Mesothelial cell of epicardium (in vitro differentiated cells): Measurements from ENCODE around the gene TMEM151B. TPM values are rescaled to one million over a fixed set of nuclear protein-coding genes. Genes with fewer than 3 reads are reported as not detected.
"Not testable (repeated sequence)": the region's sequence is repeated elsewhere in the genome, so short reads cannot be mapped to it uniquely, and the experiment has no call there.

Source experiments
- DNase-seq, 2 experiments: peaks; one replicate each; pipeline ENCODE4 v3.0.0; 2021; ENCODE audit warnings: low spot score in 2 of 2; ENCODE audit not compliant: unreplicated experiment in 2 of 2
- H3K27ac Mint-ChIP-seq: 2 replicates; pipeline ENCODE4 v1.8.0; 2021; ENCODE audit warnings: mixed read lengths
- H3K27me3 Mint-ChIP-seq: 2 replicates; pipeline ENCODE4 v1.8.0; 2021; ENCODE audit warnings: low read depth, mixed read lengths
- H3K36me3 Mint-ChIP-seq: 2 replicates; pipeline ENCODE4 v1.8.0; 2021; ENCODE audit warnings: mixed read lengths
- H3K4me1 Mint-ChIP-seq: 2 replicates; pipeline ENCODE4 v1.8.0; 2021; ENCODE audit warnings: mixed read lengths
- H3K4me3 Mint-ChIP-seq: 2 replicates; pipeline ENCODE4 v1.8.0; 2021; ENCODE audit warnings: mild to moderate bottlenecking, moderate library complexity, mixed read lengths
- H3K9me3 Mint-ChIP-seq: 2 replicates; pipeline ENCODE4 v1.8.0; 2021; ENCODE audit warnings: mixed read lengths
- total RNA-seq: library from RNA; stranded (reverse); gene quantifications from 3 replicates; pipeline ENCODE4 v1.2.1, GENCODE V29; 2021
- TF ChIP-seq, protein P1 (sequence below): fragments of 200-600 bp; sonication (generic); IDR thresholded peaks from one replicate; pipeline ENCODE4 v1.5.0; 2021; ENCODE audit warnings: antibody characterized with exemption; ENCODE audit not compliant: unreplicated experiment

The TMEM151B gene
- total RNA-seq, 1 donor from 2014 or later, result 0.56 TPM

GRCh38 chr6:44321210-44321609 is 51.0 kb downstream of the TMEM151B start:
- TF ChIP-seq, protein P1, sequence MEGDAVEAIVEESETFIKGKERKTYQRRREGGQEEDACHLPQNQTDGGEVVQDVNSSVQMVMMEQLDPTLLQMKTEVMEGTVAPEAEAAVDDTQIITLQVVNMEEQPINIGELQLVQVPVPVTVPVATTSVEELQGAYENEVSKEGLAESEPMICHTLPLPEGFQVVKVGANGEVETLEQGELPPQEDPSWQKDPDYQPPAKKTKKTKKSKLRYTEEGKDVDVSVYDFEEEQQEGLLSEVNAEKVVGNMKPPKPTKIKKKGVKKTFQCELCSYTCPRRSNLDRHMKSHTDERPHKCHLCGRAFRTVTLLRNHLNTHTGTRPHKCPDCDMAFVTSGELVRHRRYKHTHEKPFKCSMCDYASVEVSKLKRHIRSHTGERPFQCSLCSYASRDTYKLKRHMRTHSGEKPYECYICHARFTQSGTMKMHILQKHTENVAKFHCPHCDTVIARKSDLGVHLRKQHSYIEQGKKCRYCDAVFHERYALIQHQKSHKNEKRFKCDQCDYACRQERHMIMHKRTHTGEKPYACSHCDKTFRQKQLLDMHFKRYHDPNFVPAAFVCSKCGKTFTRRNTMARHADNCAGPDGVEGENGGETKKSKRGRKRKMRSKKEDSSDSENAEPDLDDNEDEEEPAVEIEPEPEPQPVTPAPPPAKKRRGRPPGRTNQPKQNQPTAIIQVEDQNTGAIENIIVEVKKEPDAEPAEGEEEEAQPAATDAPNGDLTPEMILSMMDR, result no peak
- no peaks in the 10 kb centered on the region for H3K36me3 Mint-ChIP-seq

GRCh38 chr6:44327096-44327495 is 56.8 kb downstream of the TMEM151B start:
- no peak overlapping the region for H3K4me3 Mint-ChIP-seq
- peaks cover 6% of the 10 kb centered on the region for H3K4me1 Mint-ChIP-seq
- TF ChIP-seq, protein P1, result no peak
- H3K27me3 Mint-ChIP-seq, result peaks cover 41% of the 10 kb centered on the region
- no peaks in the 10 kb centered on the region for H3K9me3 Mint-ChIP-seq
- H3K36me3 Mint-ChIP-seq, result no peaks in the 10 kb centered on the region
- DNase-seq, result no peak
- no peak overlapping the region for H3K27ac Mint-ChIP-seq

More at GRCh38 chr6:44321210-44321609, 51.0 kb downstream of the TMEM151B start:
- Mint-ChIP-seq H3K4me3 (no peak overlapping the region), H3K9me3 (no peaks in the 10 kb centered on the region), H3K27me3 (peaks cover 60% of the 10 kb centered on the region), H3K27ac (no peak overlapping the region), H3K4me1 (no peaks in the 10 kb centered on the region)
- no peak for DNase-seq

- H3K4me3 Mint-ChIP-seq, result no peak overlapping the region
- no peaks in the 10 kb centered on the region for H3K36me3 Mint-ChIP-seq
- no peak for DNase-seq
- no peak overlapping the region for H3K27ac Mint-ChIP-seq
- H3K9me3 Mint-ChIP-seq, result no peaks in the 10 kb centered on the region
- peaks cover 44% of the 10 kb centered on the region for H3K27me3 Mint-ChIP-seq
- peaks cover 8% of the 10 kb centered on the region for H3K4me1 Mint-ChIP-seq
- TF ChIP-seq, protein P1, result no peak
Measured at GRCh38 chr6:44327760-44328159, 57.5 kb downstream of the TMEM151B start.

GRCh38 chr6:44328203-44328602 is 58.0 kb downstream of the TMEM151B start:
- peaks cover 46% of the 10 kb centered on the region for H3K27me3 Mint-ChIP-seq
- H3K4me3 Mint-ChIP-seq, H3K9me3 Mint-ChIP-seq, H3K4me1 Mint-ChIP-seq, H3K36me3 Mint-ChIP-seq, H3K27ac Mint-ChIP-seq, DNase-seq: not testable (repeated sequence)

GRCh38 chr6:44329858-44330257 is 59.6 kb downstream of the TMEM151B start:
- Mint-ChIP-seq H3K9me3 (no peaks in the 10 kb centered on the region), H3K4me1 (peaks cover 8% of the 10 kb centered on the region), H3K27ac (no peak overlapping the region), H3K36me3 (no peaks in the 10 kb centered on the region), H3K4me3 (no peak overlapping the region), H3K27me3 (peaks cover 43% of the 10 kb centered on the region)
- TF ChIP-seq, protein P1, result no peak
- no peak for DNase-seq

DNA sequence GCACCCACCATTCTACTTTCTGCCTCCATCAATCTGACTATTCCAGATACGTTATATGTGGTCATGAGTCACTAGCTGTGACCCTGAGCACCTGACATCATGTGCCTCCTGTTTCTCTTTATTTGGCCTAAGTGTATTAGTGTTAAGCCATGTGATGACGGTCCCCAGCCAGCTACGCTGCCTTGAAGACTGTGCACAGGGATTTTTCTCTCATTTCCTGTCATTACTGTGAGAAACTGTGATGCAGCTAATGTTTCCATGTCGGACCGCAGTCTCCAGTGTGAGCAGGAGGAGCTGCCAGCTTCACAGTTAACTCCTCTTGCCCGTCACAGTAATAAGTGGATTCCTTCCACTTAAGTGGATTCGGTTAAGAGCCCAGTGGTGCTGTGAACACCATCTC is 62.3 kb downstream of the TMEM151B start:
- H3K4me3 Mint-ChIP-seq, result no peak overlapping the region
- no peak overlapping the region for H3K27ac Mint-ChIP-seq
- H3K9me3 Mint-ChIP-seq, result no peaks in the 10 kb centered on the region
- no peak for DNase-seq
- peaks cover 8% of the 10 kb centered on the region for H3K4me1 Mint-ChIP-seq
- H3K27me3 Mint-ChIP-seq, result peaks cover 58% of the 10 kb centered on the region
- H3K36me3 Mint-ChIP-seq, result no peaks in the 10 kb centered on the region
- TF ChIP-seq, protein P1, result no peak
